CD4-positive, alpha-beta T cell (primary cell): Measurements from ENCODE around the gene TNS1. TPM values are rescaled to one million over a fixed set of nuclear protein-coding genes. Genes with fewer than 3 reads are reported as not detected.
A peak's percentile ranks its signal among the peaks of the same experiment; 100 is the strongest.
"Not testable (repeated sequence)": the region's sequence is repeated elsewhere in the genome, so short reads cannot be mapped to it uniquely, and the experiment has no call there.

Experiments used
- ATAC-seq: fragments of 200-7000 bp; cut with Tn5 transposase; one replicate; pipeline ENCODE4 v1.10.0; 2022; ENCODE audit warnings: mild to moderate bottlenecking; ENCODE audit not compliant: poor library complexity
- CTCF ChIA-PET: fragments of 350-600 bp; sonication (Branson Sonifier 250); formaldehyde crosslinking; loops from one replicate; lab custom pipeline; 2021; ENCODE audit warnings: antibody characterized with exemption, inconsistent platforms; lab: Charles Lee
- POLR2A ChIA-PET: fragments of 350-600 bp; sonication (Branson Sonifier 250); formaldehyde crosslinking; loops from one replicate; lab custom pipeline; 2021; ENCODE audit warnings: antibody characterized with exemption, inconsistent platforms; lab: Charles Lee
- DNase-seq, 14 experiments: peaks; one replicate each; pipeline ENCODE4 v3.0.0-alpha.2; 2013 to 2020; ENCODE audit warnings: mixed read lengths in 2 of 14
- H3K27ac ChIP-seq, 2 donors: one replicate each; pipeline versions ENCODE4 v1.5.1 to v1.7.0; 2013; ENCODE audit warnings: low read length in 2 of 2, low read depth in 1 of 2, mild to moderate bottlenecking in 1 of 2
- H3K27me3 ChIP-seq, 2 experiments: 1 replicate in 1 of 2; 2 replicates in 1 of 2; pipeline versions ENCODE4 v1.6.1 to v1.7.0; 2013; ENCODE audit warnings: low read length in 2 of 2, control low read depth in 1 of 2, mild to moderate bottlenecking in 1 of 2, moderate library complexity in 1 of 2; ENCODE audit not compliant: insufficient read depth in 2 of 2, control insufficient read depth in 1 of 2
- H3K36me3 ChIP-seq: one replicate; pipeline ENCODE4 v1.6.1; 2013; ENCODE audit warnings: low read length, control low read depth; ENCODE audit not compliant: insufficient read depth
- H3K4me1 ChIP-seq: one replicate; pipeline ENCODE4 v1.6.1; 2013; ENCODE audit warnings: low read length, control low read depth; ENCODE audit not compliant: insufficient read depth
- H3K4me3 ChIP-seq: one replicate; pipeline ENCODE4 v1.5.1; 2013; ENCODE audit warnings: mild to moderate bottlenecking, low read length, moderate library complexity
- H3K9me3 ChIP-seq, 2 experiments: 1 replicate in 1 of 2; 2 replicates in 1 of 2; pipeline versions ENCODE4 v1.6.1 to v1.7.0; 2013; ENCODE audit warnings: low read length in 2 of 2, mild to moderate bottlenecking in 2 of 2, control low read depth in 1 of 2, moderate library complexity in 1 of 2; ENCODE audit not compliant: control insufficient read depth in 1 of 2, insufficient read depth in 1 of 2
- H3K27ac Mint-ChIP-seq: one replicate; pipeline ENCODE4 v1.8.0; 2020; ENCODE audit warnings: mixed read lengths
- H3K27me3 Mint-ChIP-seq: one replicate; pipeline ENCODE4 v1.8.0; 2021; ENCODE audit warnings: mixed read lengths
- H3K36me3 Mint-ChIP-seq: one replicate; pipeline ENCODE4 v1.8.0; 2021; ENCODE audit warnings: low read depth, mixed read lengths
- H3K4me1 Mint-ChIP-seq: one replicate; pipeline ENCODE4 v1.8.0; 2021; ENCODE audit warnings: low read depth, mixed read lengths
- H3K4me3 Mint-ChIP-seq: one replicate; pipeline ENCODE4 v1.8.0; 2020; ENCODE audit warnings: mild to moderate bottlenecking, mixed read lengths
- H3K9me3 Mint-ChIP-seq: one replicate; pipeline ENCODE4 v1.8.0; 2020; ENCODE audit warnings: mixed read lengths
- CTCF ChIP-seq: fragments of 200-600 bp; IDR thresholded peaks from one replicate; pipeline ENCODE4 v1.8.0; 2022; ENCODE audit warnings: antibody characterized with exemption, mild to moderate bottlenecking
- intact Hi-C, 2 experiments: fragments of 100-400 bp; cut with DNase I in 1 of 2; cut with micrococcal nuclease in 1 of 2; formaldehyde crosslinking; loops; one replicate each; pipeline versions ENCODE4 v1.15.1 to v1.9.0; 2023 to 2025; cut with DNase I, micrococcal nuclease
- total RNA-seq, 174 experiments: library from RNA in 2 of 174; stranded (reverse) in 2 of 174; gene quantifications; one replicate each; pipeline ENCODE4 v1.2.3 and lab custom pipeline; 2021 to 2026

Gene TNS1
- total RNA-seq, 2 experiments from 2014 or later = 0.25 to 0.34 TPM

GRCh38 chr2:218046238-218046637, 43.4 kb upstream of the TNS1 start:
- POLR2A ChIA-PET = no interaction called here
- Mint-ChIP-seq H3K4me1 (no peaks in the 10 kb centered on the region), H3K36me3 (peaks cover 12% of the 10 kb centered on the region), H3K9me3 (peaks cover 7% of the 10 kb centered on the region), H3K27ac (no peak overlapping the region), H3K4me3 (no peak overlapping the region), H3K27me3 (peaks cover 12% of the 10 kb centered on the region)
- Histone ChIP-seq H3K27ac (no peak overlapping the region), H3K27me3 (peaks cover 0 to 4% of the 10 kb centered on the region in 2 experiments), H3K9me3 (peaks cover 14 to 16% of the 10 kb centered on the region in 2 experiments), H3K4me3 (no peak overlapping the region), H3K36me3 (no peaks in the 10 kb centered on the region), H3K4me1 (no peaks in the 10 kb centered on the region)
- ATAC-seq (no peak), DNase-seq (peak in 3 of 14 experiments; percentile 19 to 48 (median 46))
- intact Hi-C loops = no loop called here
- TF ChIP-seq CTCF = no peak
- CTCF ChIA-PET = no interaction called here

GRCh38 chr2:218044599-218044998, 41.8 kb upstream of the TNS1 start:
- POLR2A ChIA-PET = not testable (repeated sequence)

GRCh38 chr2:218043701-218044109, 40.9 kb upstream of the TNS1 start:
- Histone ChIP-seq H3K36me3 (no peaks in the 10 kb centered on the region), H3K27me3 (peaks cover 13 to 14% of the 10 kb centered on the region in 2 experiments), H3K9me3 (peaks cover 0 to 8% of the 10 kb centered on the region in 2 experiments), H3K27ac (no peak overlapping the region), H3K4me1 (no peaks in the 10 kb centered on the region), H3K4me3 (no peak overlapping the region)
- ATAC-seq (no peak), DNase-seq (no peak)
- ChIA-PET CTCF (interaction anchor here (1.2 kb wide), 1 partner anchor 9 kb away, joined by 3 read pairs; no protein-coding TSS in a partner anchor), POLR2A (no interaction called here)
- TF ChIP-seq CTCF = no peak
- Mint-ChIP-seq H3K9me3 (no peaks in the 10 kb centered on the region), H3K4me1 (no peaks in the 10 kb centered on the region), H3K4me3 (no peak overlapping the region), H3K27ac (no peak overlapping the region), H3K27me3 (peaks cover 33% of the 10 kb centered on the region), H3K36me3 (peaks cover 4% of the 10 kb centered on the region)
- intact Hi-C loops = no loop called here

More at GRCh38 chr2:218044599-218044998, 41.8 kb upstream of the TNS1 start:
- intact Hi-C loops, H3K27ac ChIP-seq, H3K27ac Mint-ChIP-seq, H3K36me3 Mint-ChIP-seq, H3K9me3 Mint-ChIP-seq, H3K27me3 ChIP-seq, H3K4me1 ChIP-seq, H3K36me3 ChIP-seq, DNase-seq, H3K4me3 Mint-ChIP-seq, ATAC-seq, H3K4me1 Mint-ChIP-seq, H3K4me3 ChIP-seq: not testable (repeated sequence)
- H3K9me3 ChIP-seq = peaks cover 6 to 12% of the 10 kb centered on the region in 2 experiments
- CTCF ChIA-PET = interaction anchor here (1.2 kb wide), 1 partner anchor 10 kb away, joined by 3 read pairs; no protein-coding TSS in a partner anchor
- peaks cover 24% of the 10 kb centered on the region for H3K27me3 Mint-ChIP-seq

GRCh38 chr2:218043100-218043499, 40.3 kb upstream of the TNS1 start:
- Mint-ChIP-seq H3K4me3 (no peak overlapping the region), H3K27me3 (peaks cover 27% of the 10 kb centered on the region), H3K9me3 (no peaks in the 10 kb centered on the region), H3K4me1 (no peaks in the 10 kb centered on the region), H3K27ac (no peak overlapping the region), H3K36me3 (peaks cover 4% of the 10 kb centered on the region)
- Histone ChIP-seq H3K27ac (no peak overlapping the region), H3K4me3 (no peak overlapping the region), H3K36me3 (no peaks in the 10 kb centered on the region), H3K27me3 (peaks cover 14 to 17% of the 10 kb centered on the region in 2 experiments), H3K9me3 (peaks cover 0 to 8% of the 10 kb centered on the region in 2 experiments), H3K4me1 (no peaks in the 10 kb centered on the region)
- no peak for DNase-seq
- ATAC-seq = no peak
- intact Hi-C loops = no loop called here
- CTCF ChIA-PET = interaction anchor here (1.2 kb wide), 1 partner anchor 8 kb away, joined by 3 read pairs; no protein-coding TSS in a partner anchor
- TF ChIP-seq CTCF = no peak
- POLR2A ChIA-PET = no interaction called here
